ENCODE measurements around the gene OPA3. TPM values are rescaled to one million over a fixed set of nuclear protein-coding genes. Genes with fewer than 3 reads are reported as not detected.

The OPA3 gene
- total RNA-seq, 1 donor from 2014 or later = 3.7 TPM

DNA sequence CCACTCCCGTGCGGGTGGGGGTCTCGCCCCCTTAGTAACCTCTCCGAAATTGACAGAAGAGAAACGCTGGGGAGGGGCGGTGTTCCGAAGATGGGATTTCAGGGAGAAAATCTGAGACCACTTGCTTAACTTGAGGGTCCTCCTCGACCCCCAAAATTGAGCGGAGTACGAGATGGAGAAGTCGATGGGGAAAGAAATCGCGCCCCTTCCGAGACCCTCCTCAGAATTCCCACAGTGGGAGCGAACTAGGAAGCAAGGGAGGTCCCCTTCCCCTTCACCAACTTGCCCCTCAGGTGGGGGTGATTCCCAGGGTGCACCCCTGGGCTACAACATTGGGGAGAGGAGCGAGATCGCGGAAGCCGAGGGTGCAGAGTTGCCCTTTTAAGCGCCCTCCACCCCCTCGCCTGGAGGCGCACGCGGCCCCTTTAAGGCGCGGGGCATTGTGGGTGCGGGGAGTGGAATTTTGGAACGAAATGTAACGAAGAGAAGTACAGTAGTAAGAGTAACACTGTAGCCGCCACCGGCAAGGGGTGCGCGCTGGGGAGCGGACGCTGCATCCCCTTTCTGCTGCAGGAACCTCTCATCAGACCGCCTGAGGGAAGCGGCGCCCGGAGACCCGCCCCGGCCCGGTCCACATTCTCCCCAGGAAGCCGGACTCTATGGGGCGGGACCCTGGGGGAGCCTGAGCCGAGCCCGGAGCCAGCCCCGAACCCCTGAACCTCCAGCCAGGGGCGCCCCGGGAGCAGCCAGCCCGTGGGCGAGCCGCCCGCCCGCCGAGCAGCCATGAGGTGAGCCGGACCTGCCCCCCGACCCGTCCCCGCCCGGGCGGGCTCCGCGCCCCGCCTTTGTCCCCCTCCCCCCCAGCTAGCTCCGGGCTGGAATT lies 77.4 kb downstream of the OPA3 start, which contains the start of gene VASP:
TSS of gene VASP (plus strand) at position 491 of the 883 bp plus-strand sequence. CDS start at position 784, 293 bp downstream.
- H3K36me3 ChIP-seq = no peaks in the 10 kb centered on the region
- no peak within 1 kb of the TSS for H3K27ac ChIP-seq
- peaks cover 16% of the 10 kb centered on the region for H3K4me1 Mint-ChIP-seq
- H3K9ac ChIP-seq = peak within 1 kb of the TSS; percentile 50
- peaks cover 51% of the 10 kb centered on the region for H3K79me2 ChIP-seq (ENCODE audit: low read depth)
- no peaks in the 10 kb centered on the region for H3K4me1 ChIP-seq
- H3K27me3 ChIP-seq = no peaks in the 10 kb centered on the region
- no peaks in the 10 kb centered on the region for H3K9me3 Mint-ChIP-seq
- no peaks in the 10 kb centered on the region for H3K9me3 ChIP-seq (ENCODE audit: low read depth)
- peak within 1 kb of the TSS; percentile 99 for H3K4me2 ChIP-seq
- TF ChIP-seq EZH2 (IDR thresholded peaks at IDR 0.05) (no peak), EZH2phosphoT487 (IDR thresholded peaks at IDR 0.05) (no peak)
- TF ChIP-seq, protein P1, sequence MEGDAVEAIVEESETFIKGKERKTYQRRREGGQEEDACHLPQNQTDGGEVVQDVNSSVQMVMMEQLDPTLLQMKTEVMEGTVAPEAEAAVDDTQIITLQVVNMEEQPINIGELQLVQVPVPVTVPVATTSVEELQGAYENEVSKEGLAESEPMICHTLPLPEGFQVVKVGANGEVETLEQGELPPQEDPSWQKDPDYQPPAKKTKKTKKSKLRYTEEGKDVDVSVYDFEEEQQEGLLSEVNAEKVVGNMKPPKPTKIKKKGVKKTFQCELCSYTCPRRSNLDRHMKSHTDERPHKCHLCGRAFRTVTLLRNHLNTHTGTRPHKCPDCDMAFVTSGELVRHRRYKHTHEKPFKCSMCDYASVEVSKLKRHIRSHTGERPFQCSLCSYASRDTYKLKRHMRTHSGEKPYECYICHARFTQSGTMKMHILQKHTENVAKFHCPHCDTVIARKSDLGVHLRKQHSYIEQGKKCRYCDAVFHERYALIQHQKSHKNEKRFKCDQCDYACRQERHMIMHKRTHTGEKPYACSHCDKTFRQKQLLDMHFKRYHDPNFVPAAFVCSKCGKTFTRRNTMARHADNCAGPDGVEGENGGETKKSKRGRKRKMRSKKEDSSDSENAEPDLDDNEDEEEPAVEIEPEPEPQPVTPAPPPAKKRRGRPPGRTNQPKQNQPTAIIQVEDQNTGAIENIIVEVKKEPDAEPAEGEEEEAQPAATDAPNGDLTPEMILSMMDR (IDR thresholded peaks at IDR 0.05) = no peak
- H3K4me3 ChIP-seq = peak within 1 kb of the TSS; percentile 99
- peak within 1 kb of the TSS; percentile 98 for H3K4me3 Mint-ChIP-seq
- no peaks in the 10 kb centered on the region for H3K36me3 Mint-ChIP-seq
- peak within 1 kb of the TSS; percentile 9 for H3K27ac Mint-ChIP-seq
- peaks cover 42% of the 10 kb centered on the region for H4K20me1 ChIP-seq (ENCODE audit: low read depth)
- DNase-seq (ENCODE audit: low spot score) = peak; percentile 84
- H3F3A ChIP-seq (ENCODE audit: low read depth) = peaks cover 41% of the 10 kb centered on the region
- H3K27me3 Mint-ChIP-seq (ENCODE audit: insufficient read depth, low read depth) = peaks cover 4% of the 10 kb centered on the region
- H2AFZ ChIP-seq (replicated peaks) = peak within 1 kb of the TSS; percentile 60

- no peak overlapping the region for H3K27ac Mint-ChIP-seq
- H3K27me3 Mint-ChIP-seq (ENCODE audit: insufficient read depth, low read depth) = peaks cover 4% of the 10 kb centered on the region
Measured at GRCh38 chr19:45506246-45506988, 78.2 kb downstream of the OPA3 start.

DNA sequence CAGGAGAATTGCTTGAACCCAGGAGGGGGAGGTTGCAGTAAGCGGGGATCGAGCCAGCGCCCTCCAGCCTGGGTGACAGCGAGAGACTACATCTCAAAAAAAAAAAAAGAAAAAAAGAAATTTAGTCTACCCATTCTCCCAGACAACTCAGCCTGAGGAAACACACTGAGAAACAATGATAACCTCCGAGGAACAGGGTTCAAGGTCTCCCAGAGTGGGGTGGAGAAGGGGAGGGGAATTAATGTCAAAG lies 78.7 kb downstream of the OPA3 start:
- Mint-ChIP-seq H3K27ac (no peak overlapping the region), H3K4me1 (peaks cover 19% of the 10 kb centered on the region), H3K27me3 (ENCODE audit: insufficient read depth, low read depth) (peaks cover 2% of the 10 kb centered on the region), H3K4me3 (peak overlapping the region; percentile 81), H3K9me3 (no peaks in the 10 kb centered on the region), H3K36me3 (no peaks in the 10 kb centered on the region)
- Histone ChIP-seq H3K27me3 (peaks cover 3% of the 10 kb centered on the region), H3K9me3 (ENCODE audit: low read depth) (no peaks in the 10 kb centered on the region), H4K20me1 (ENCODE audit: low read depth) (peaks cover 31% of the 10 kb centered on the region), H3K79me2 (ENCODE audit: low read depth) (peaks cover 38% of the 10 kb centered on the region), H3K36me3 (no peaks in the 10 kb centered on the region), H3K4me2 (peak overlapping the region; percentile 99), H3K27ac (no peak overlapping the region), H3K4me3 (peak overlapping the region; percentile 99), H3K9ac (no peak overlapping the region), H2AFZ (replicated peaks) (no peak overlapping the region), H3F3A (ENCODE audit: low read depth) (peaks cover 52% of the 10 kb centered on the region), H3K4me1 (no peaks in the 10 kb centered on the region)
- no peak for DNase-seq (ENCODE audit: low spot score)
- no peak for TF ChIP-seq EZH2phosphoT487 (IDR thresholded peaks at IDR 0.05)
- no peak for TF ChIP-seq EZH2 (IDR thresholded peaks at IDR 0.05)
- TF ChIP-seq, protein P1 (IDR thresholded peaks at IDR 0.05) = no peak

More at GRCh38 chr19:45506246-45506988, 78.2 kb downstream of the OPA3 start:
- peak overlapping the region; percentile 98 for H3K4me3 Mint-ChIP-seq
- H3K27me3 ChIP-seq = no peaks in the 10 kb centered on the region
- H2AFZ ChIP-seq (replicated peaks) = peak overlapping the region; percentile 60
- H3K79me2 ChIP-seq (ENCODE audit: low read depth) = peaks cover 43% of the 10 kb centered on the region
- H3K27ac ChIP-seq = no peak overlapping the region
- peak overlapping the region; percentile 99 for H3K4me2 ChIP-seq
- peaks cover 36% of the 10 kb centered on the region for H4K20me1 ChIP-seq (ENCODE audit: low read depth)
- DNase-seq (ENCODE audit: low spot score) = peak; percentile 96
- H3K9me3 Mint-ChIP-seq = no peaks in the 10 kb centered on the region
- peaks cover 16% of the 10 kb centered on the region for H3K4me1 Mint-ChIP-seq
- H3K36me3 Mint-ChIP-seq = no peaks in the 10 kb centered on the region
- TF ChIP-seq EZH2phosphoT487 (IDR thresholded peaks at IDR 0.05) = no peak
- TF ChIP-seq, protein P1 (IDR thresholded peaks at IDR 0.05) = peak; percentile 59
- H3F3A ChIP-seq (ENCODE audit: low read depth) = peaks cover 47% of the 10 kb centered on the region
- H3K9ac ChIP-seq = no peak overlapping the region
- no peaks in the 10 kb centered on the region for H3K9me3 ChIP-seq (ENCODE audit: low read depth)
- no peaks in the 10 kb centered on the region for H3K4me1 ChIP-seq
- no peaks in the 10 kb centered on the region for H3K36me3 ChIP-seq
- H3K4me3 ChIP-seq = peak overlapping the region; percentile 99
